ENCODE measurements around the gene CAPG.

CAPG gene

GRCh38 chr2:85395912-85396475 lies 14.2 kb downstream of the CAPG start:
- Histone ChIP-seq H3K27me3 (no peaks in the 10 kb centered on the region), H3K4me3 (ENCODE audit: low read depth in 1 of 2, low read length in 1 of 2) (no peak overlapping the region), H3K36me3 (peaks cover 98% of the 10 kb centered on the region), H3K27ac (no peak overlapping the region), H3K9me3 (no peaks in the 10 kb centered on the region), H3K4me1 (ENCODE audit: control insufficient read depth in 1 of 2, insufficient read depth in 1 of 2, low read depth in 1 of 2, low read length in 1 of 2) (no peaks in the 10 kb centered on the region)
- TF ChIP-seq CTCF (IDR thresholded peaks at IDR 0.05) = no peak

- Histone ChIP-seq H3K4me1 (ENCODE audit: control insufficient read depth in 1 of 2, insufficient read depth in 1 of 2, low read depth in 1 of 2, low read length in 1 of 2) (no peaks in the 10 kb centered on the region), H3K36me3 (peaks cover 98% of the 10 kb centered on the region), H3K4me3 (ENCODE audit: low read depth in 1 of 2, low read length in 1 of 2) (no peak overlapping the region), H3K9me3 (no peaks in the 10 kb centered on the region), H3K27me3 (no peaks in the 10 kb centered on the region), H3K27ac (no peak overlapping the region)
- no peak for TF ChIP-seq CTCF (IDR thresholded peaks at IDR 0.05)
These were observed 15.2 kb downstream of the CAPG start for GRCh38 chr2:85394976-85395375.

GRCh38 chr2:85394261-85394681 lies 15.9 kb downstream of the CAPG start:
- H3K4me1 ChIP-seq (ENCODE audit: control insufficient read depth in 1 of 2, insufficient read depth in 1 of 2, low read depth in 1 of 2, low read length in 1 of 2) = no peaks in the 10 kb centered on the region
- H3K9me3 ChIP-seq = no peaks in the 10 kb centered on the region
- peak overlapping the region; percentile 29 for H3K27ac ChIP-seq
- H3K27me3 ChIP-seq = no peaks in the 10 kb centered on the region
- TF ChIP-seq CTCF (IDR thresholded peaks at IDR 0.05) = no peak
- H3K36me3 ChIP-seq = peaks cover 99% of the 10 kb centered on the region
- no peak overlapping the region for H3K4me3 ChIP-seq (ENCODE audit: low read depth in 1 of 2, low read length in 1 of 2)

GRCh38 chr2:85393836-85394235 lies 16.3 kb downstream of the CAPG start:
- Histone ChIP-seq H3K4me1 (ENCODE audit: control insufficient read depth in 1 of 2, insufficient read depth in 1 of 2, low read depth in 1 of 2, low read length in 1 of 2) (no peaks in the 10 kb centered on the region), H3K4me3 (ENCODE audit: low read depth in 1 of 2, low read length in 1 of 2) (no peak overlapping the region), H3K9me3 (no peaks in the 10 kb centered on the region), H3K36me3 (peaks cover 99% of the 10 kb centered on the region), H3K27ac (peak overlapping the region; percentile 29), H3K27me3 (no peaks in the 10 kb centered on the region)
- no peak for TF ChIP-seq CTCF (IDR thresholded peaks at IDR 0.05)

- Histone ChIP-seq H3K4me3 (ENCODE audit: low read depth in 1 of 2, low read length in 1 of 2) (no peak overlapping the region), H3K27ac (no peak overlapping the region), H3K27me3 (no peaks in the 10 kb centered on the region), H3K9me3 (no peaks in the 10 kb centered on the region), H3K36me3 (peaks cover 97% of the 10 kb centered on the region), H3K4me1 (ENCODE audit: control insufficient read depth in 1 of 2, insufficient read depth in 1 of 2, low read depth in 1 of 2, low read length in 1 of 2) (no peaks in the 10 kb centered on the region)
- peak; percentile 46 for TF ChIP-seq CTCF (IDR thresholded peaks at IDR 0.05)
These were observed 19.1 kb downstream of the CAPG start for GRCh38 chr2:85390941-85391669.

Data from neutrophil (primary cell).